Activated T-cell treated with anti-CD3 and anti-CD28 coated beads, Interleukin-2, amount 50 U/mL, for 48 hours (primary cell): ENCODE measurements around the gene PLD3.

Experiments
- DNase-seq, 2 experiments: peaks; one replicate each; pipeline ENCODE4 v3.0.0-alpha.2; 2020

PLD3 gene

DNA sequence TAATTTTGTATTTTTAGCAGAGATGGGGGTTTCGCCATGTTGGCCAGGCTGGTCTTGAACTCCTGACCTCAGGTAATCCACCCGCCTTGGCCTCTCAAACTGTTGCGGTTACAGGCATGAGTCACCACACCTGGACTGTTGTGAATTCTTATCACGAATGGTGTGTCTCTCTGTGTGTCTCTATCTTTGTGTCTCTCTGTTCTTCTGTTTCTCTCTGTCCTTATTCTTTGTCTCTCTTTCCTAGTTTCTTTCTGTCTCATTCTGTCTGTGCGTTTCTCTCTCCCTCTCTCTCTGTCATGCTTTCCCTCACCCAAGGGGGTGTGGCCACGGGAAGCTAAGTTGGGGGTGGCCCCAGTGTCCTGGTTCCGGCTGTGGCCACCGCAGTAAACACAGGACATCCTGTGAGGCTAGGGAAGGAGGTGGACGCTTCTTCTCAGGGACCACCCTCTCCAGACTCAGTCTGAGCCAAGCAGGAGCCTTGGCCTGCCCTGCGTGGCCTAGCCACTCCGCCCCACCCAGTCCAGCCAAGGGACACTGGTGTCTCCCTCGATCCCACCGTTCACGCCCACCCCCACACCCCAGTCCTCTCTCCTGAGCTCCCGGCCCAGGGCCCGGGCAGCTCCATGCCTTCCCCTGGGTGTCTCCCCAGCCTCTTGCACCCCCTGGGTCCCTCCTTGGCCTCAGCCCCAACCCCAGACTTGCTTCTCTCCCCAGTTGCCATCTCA is 68.6 kb downstream of the PLD3 start:
- peak in 1 of 2 experiments; percentile 46 for DNase-seq

DNA sequence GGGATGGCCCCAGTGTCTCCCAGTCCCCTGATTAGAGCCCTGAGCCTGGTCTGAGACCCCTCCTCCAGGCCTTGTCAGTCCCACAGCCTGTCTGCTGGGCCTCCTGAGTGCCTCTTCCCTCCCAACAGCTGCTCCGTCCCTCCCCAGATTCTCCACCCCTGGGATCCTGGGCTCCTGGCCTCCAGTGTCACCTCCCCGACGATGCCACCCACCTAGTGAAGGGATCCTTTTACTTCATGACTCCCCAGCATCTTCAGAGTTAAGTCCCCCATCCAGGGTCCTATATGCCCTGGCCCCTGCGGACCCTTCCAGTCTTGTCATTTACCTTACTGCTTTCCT is 69.1 kb downstream of the PLD3 start:
- no peak for DNase-seq

DNA sequence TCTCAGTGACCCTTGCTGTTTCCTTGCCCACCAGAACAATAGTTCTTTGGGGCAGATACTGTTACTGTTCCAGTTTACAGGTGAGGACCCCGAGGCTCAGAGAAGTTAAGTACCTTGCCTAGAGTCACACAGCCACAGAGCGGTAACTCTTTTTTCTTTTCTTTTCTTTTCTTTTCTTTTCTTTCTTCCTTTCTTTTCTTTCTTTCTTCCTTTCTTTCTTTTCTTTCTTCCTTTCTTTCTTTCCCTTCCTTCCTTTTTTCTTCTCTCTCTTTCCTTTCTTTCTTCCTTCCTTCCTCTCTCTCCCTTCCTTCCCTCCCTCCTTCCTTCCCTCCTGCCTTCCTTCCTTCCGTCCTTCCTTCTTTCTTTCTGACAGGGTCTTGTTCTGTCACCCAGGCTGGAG is 69.5 kb downstream of the PLD3 start:
- no peak for DNase-seq

DNA sequence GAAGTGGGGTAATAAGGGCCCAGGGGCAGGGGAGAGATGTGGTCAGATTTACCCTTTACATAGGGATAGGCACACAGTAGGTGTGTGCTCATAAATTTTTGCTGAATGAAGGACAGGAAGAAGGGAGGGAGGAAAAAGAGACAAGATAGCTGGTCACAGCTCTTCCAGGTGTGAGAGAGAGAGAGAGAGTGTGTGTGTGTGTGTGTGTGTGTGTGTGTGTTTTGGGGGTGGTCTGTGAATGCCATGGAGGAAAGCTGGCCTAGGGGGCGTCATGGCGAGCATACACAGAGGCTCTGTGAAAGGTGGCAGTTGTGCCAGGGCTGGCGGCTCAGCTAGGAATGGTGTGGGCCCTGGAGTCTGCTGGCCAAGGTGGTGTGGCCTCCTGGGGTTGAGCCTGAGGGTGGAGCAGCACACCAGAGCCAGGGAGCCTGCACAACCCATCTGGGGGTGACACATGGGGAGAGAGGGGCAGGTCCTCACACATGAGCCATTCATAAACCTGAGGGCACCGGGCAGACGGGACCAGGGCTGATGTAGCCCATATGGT is 70.6 kb downstream of the PLD3 start:
- DNase-seq = no peak

DNA sequence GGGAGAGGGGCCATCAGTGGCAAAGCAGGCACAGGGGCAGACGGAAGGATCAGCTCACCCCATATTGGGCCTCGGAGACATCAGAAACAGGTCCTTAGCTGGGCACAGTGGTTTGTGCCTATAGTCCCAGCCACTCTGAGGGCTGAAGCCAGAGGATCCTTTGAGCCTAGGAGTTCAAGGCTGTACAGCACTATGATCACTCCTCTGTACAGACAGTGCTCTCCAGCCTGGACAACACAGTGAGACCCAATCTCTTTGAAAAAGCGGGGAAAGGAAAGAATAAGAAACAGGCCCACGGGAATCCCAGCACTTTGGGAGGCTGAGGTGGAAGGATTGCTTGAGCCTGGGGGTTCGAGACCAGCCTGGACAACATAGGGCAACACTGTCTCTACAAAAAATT is 71.3 kb downstream of the PLD3 start:
- no peak for DNase-seq

DNA sequence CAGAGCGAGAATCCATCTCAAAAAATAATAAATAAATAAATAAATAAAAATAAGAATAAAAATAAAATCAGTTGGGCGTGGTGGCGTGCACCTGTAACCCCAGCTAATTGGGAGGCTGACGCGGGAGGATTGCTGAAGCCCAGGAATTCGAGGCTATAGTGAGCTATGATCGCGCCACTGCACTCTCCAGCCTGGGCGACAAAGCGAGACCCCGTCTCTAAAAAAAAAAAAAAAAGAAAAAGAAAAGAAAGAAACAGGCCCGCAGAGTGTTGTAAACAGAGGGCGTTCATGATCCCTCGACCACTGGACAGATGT is 71.9 kb downstream of the PLD3 start:
- no peak for DNase-seq

DNA sequence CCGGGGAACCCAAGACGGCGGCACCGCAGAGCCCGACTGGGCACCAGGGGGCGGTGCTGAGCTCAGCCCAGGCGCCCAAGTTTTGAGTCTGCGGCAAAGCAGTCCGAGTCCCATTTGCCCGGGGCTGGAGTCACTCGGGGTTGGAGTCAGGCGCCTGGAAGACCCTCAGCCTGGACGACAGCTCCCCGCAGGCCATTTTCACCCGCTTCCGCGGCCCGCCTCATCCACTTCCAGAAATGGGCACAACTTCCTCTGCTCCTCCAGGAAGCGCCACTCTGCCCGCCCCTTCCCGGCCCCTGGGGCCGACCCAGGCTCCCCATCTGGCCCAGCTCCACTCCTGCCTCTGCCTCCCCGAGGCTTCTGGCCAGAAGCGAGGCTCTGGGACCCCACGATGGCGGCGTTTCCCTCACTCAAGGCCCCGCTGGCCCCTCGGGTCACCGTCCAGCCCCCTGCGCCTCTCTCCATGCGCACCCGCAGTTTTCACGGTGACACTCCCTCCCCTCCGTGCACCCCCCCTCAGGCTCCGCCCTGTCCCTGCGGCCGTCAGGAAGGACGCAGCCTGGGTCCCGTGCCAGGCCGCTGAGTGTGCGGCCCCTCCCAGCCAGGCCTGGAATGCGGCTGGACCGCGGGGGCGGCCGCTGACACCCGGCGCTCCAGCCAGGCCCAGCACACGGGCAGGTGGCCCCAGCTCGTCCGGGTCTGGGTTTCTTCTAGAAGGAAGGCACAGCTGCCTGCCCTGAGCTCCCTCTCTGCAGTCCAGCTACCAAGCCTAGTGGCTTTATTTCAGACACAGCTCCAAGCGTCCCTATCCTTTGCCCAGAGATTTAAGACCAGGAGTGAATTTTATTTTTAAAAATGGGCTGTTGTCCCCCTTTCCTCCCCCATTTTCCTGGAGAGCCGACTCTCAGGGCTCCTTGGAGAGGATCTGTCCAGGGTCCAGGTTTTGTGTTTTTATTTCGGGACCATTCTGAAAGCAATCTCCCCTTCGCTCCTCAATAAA is 72.6 kb downstream of the PLD3 start:
- DNase-seq = peak; percentile 85 to 88

DNA sequence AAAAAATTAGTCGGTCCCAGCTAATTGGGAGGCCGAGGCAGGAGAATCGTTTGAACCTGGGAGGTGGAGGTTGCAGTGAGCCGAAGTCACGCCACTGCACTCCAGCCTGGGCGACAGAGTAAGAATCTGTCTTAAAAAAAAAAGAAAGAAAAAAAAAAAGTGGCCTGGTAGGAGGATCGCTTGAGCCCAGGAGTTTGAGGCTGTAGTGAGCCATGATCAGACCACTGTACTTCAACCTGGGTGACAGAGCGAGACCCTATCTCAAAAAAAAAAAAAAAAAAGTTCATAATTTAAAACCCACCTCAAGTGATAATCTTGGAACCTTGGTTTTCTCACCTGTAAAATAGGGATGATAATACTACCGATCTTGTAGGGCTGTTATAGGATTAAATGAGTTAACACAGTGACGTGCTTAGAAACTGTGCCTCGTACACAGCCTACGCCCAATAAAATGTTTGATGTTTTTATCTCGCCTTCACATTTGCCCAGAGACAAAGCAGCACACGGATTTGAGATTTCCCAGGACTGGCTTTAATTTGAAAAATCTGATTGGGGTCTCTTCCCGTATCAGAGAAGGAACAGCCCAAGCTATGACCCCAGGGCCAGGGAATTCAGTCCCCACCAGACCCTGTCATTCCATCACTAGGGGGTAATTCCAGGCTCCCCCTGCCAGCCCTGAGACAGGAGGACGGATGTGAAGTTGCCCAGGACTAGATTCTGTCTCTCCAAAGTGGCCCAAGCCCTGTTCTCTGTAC is 73.7 kb downstream of the PLD3 start:
- DNase-seq = no peak

DNA sequence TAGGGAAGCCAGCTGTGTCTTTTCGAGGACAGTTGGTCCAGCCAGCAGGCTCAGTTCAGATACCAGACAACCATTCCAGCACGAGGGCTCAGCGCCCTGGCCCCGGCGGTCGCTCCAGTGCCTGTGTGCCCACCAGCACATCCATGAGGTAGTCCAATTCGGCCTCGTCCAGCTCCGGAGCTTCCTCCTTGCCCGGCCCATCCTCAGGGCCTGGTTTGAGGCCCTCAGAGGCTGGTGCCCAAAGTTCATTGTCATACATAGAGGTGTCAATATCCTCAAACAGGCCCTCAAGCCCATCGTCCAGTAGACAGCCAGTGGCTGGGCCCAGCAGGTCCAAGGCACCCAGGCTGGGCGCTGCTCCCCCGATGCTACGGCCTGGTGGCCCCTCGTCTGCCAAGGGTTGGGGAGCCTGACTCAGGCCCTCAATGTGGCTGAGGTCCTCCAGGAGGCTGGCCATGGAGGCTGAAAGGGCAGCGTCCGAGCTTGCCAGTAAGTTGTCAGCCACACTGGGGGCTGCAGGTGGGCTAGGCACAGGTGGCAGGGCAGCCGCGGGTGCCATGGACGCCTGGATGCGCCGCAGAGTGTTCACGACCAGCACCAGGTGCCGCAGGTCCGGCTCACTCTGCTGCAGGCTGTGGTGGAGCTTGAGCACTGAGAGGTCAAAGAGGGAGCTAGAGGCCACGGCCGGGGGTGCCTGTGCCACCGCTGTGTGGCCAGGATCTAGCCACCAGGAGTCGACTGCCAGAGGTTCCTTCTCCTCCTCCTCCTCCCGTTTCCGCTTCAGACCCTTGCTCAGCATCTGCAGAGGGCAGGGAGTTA is 74.5 kb downstream of the PLD3 start:
- no peak for DNase-seq

DNA sequence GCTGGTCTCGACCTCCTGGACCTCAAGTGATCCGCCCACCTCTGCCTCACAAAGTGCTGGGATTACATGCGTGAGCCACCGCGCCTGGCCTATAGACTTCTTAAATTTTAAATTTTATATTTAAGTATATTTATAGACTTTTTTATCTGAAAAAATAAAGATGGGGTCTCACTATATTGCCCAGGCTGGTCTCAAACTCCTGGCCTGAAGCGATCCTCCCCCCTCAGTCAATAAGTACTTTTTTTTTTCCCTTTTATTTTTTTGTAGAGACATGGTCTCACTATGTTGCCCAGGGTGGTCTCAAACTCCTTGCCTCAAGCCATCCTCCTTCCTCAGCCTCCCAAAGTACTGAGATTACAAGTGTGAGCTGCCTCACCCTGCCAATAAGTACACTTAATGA is 75.4 kb downstream of the PLD3 start:
- no peak for DNase-seq

DNA sequence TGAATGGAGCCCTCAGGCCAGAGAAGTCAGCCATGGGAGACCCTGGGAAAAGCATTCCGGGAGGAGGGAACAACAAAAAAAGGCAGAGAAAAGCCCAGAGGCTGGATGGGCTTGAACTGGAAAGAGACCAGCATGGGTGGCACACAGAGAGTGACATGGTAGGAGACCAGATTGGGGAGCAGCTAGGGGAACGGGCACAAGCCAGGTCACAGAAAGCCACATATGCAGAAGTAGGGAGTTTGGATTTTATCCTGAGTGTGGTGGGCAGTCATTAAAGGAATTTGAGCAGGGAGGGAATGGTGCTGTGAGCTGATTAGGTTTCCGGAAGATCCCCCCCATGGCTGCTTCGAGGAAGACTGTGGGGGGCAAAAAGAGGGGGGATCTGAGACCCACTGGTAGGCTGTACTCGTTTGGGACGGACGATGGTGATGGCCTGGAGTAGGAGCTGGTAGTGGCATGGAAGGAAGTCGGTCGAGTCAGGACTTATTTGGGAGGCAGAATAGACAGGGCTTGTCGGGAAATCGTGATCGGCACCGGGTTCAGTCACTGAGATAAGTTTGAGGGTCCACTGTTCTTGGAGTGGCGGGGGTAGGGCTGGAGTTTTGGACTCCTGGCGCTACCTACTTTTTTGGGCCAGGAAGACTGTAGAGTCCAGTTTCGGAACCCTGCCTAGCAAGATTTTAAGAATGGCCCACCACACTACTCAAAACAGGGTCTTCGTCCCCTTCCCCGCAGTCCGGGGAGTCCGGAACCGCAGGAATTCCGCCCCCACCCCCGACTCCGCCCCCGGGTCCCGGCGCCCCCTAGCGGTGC is 76.3 kb downstream of the PLD3 start:
- peak in 1 of 2 experiments; percentile 46 for DNase-seq

DNA sequence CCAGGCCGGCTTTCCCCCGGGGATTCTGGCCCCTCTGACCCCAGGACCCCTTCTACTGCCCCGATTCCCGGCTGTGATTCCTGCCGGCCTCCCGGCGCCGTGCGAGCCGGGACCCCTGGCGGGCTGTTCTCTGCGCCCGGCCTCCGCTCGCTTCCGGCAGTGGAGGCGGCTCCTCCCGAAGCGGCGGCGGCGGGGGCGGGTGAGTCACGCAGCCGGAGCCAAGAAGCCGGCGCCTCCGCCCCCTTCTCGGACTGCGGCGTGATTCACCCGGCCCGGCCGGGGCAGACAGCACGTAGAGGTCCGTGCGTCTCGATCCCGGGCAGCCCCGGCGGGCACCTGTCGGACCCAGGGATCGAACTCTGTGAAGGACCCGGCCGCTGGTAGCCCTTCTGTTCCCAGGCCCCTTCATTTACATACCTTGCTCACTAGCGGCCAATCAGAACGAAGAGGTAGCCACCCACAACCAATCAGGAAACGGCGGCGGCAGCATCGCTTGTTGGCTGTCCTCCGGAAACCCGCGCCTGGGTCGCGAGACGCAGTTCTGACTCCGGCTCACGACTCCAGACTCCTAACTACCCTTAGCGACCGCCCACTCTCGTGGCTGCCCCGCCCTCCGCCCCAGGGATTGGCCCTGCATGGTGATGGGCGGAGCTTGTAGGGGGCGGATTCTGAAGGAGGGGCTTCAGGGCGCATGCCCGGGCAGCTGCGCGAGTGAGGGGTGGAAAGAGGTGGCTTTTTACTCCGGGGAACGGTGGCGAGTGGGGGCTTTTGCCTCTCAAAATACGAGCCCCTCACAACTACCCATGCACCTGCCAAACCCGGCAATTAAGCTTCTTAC is 77.2 kb downstream of the PLD3 start, which contains the start of gene SERTAD1:
Gene SERTAD1, minus strand, starts transcription at position 543 of the 838 bp plus-strand sequence. CDS start 2,446 bp downstream, outside the sequence.
- DNase-seq = peak; percentile 100
